ENCODE results near the gene USP49. TPM values are rescaled to one million over a fixed set of nuclear protein-coding genes. Genes with fewer than 3 reads are reported as not detected.

USP49 gene
- total and polyA plus RNA-seq, 2 of the 13 experiments (the other 11 are each of a cell fraction or from before 2014, with no cell fraction given): 2.9 to 4.3 TPM

DNA sequence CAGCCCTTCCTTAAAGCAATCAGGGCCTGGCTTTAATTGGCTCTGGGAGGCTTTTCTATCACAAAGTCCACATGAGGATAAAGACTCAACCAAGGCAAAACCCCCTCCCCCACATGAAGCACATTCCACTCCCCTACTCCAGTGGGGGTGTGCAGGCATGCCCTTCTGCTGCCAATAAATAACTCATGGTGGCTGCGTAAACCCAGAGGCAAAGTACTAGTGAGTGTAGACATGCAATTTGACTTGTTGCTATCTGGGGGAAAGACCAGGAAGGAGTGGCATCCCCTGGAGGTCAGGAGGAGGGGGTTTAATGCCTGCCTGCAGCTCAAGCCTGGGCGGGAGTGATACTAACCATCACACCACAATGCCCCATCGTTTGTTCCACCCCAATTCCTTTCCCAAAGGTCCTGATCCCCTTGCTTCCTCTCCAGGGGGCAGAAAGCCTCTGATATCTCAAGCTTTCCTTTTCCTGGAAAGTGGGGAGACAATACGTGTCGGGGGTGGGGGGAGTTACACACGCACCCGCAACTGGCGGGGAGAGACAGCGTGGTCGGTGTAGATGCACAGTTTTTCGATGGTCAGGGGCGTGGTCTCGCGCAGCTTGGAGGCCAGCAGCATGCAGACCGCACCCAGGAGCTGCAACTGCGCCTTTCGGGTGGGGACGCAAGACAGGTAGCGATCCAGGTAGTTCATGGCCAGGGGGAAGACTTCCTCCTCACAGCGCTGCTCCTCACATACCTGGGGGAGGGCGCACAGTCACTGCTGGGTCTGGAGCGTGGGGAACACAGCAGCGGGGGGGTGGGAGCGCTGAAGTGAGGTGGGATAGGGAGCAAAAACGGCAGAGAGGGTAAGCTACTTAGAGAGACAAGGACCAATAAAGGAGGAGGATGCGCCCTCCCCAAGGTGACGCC is 44.9 kb upstream of the USP49 start (continued):
- TF ChIP-seq, protein P1, sequence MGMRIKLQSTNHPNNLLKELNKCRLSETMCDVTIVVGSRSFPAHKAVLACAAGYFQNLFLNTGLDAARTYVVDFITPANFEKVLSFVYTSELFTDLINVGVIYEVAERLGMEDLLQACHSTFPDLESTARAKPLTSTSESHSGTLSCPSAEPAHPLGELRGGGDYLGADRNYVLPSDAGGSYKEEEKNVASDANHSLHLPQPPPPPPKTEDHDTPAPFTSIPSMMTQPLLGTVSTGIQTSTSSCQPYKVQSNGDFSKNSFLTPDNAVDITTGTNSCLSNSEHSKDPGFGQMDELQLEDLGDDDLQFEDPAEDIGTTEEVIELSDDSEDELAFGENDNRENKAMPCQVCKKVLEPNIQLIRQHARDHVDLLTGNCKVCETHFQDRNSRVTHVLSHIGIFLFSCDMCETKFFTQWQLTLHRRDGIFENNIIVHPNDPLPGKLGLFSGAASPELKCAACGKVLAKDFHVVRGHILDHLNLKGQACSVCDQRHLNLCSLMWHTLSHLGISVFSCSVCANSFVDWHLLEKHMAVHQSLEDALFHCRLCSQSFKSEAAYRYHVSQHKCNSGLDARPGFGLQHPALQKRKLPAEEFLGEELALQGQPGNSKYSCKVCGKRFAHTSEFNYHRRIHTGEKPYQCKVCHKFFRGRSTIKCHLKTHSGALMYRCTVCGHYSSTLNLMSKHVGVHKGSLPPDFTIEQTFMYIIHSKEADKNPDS (CRISPR knock-in tag; IDR thresholded peaks at IDR 0.05): 0 out of 2 replicates have a peak, but pooled peaks have one; percentile 6
- no peak for TF ChIP-seq TEAD3 (CRISPR knock-in tag; optimal IDR thresholded peaks at IDR 0.05; ENCODE audit: borderline replicate concordance)
- TF ChIP-seq ZNF839 (CRISPR knock-in tag; IDR thresholded peaks at IDR 0.05; ENCODE audit: borderline replicate concordance): no peak
- TF ChIP-seq PHB2 (IDR thresholded peaks at IDR 0.05; ENCODE audit: partially characterized antibody): no peak
- 0 out of 2 replicates have a peak, but pooled peaks have one; percentile 21 for TF ChIP-seq ZNF589 (CRISPR knock-in tag; conservative IDR thresholded peaks at IDR 0.05)
- TF ChIP-seq GLI4 (CRISPR knock-in tag; IDR thresholded peaks at IDR 0.05; ENCODE audit: borderline replicate concordance): no peak
- TF ChIP-seq ZSCAN29 (CRISPR knock-in tag; conservative IDR thresholded peaks at IDR 0.05): no peak
- TF ChIP-seq, protein P2, sequence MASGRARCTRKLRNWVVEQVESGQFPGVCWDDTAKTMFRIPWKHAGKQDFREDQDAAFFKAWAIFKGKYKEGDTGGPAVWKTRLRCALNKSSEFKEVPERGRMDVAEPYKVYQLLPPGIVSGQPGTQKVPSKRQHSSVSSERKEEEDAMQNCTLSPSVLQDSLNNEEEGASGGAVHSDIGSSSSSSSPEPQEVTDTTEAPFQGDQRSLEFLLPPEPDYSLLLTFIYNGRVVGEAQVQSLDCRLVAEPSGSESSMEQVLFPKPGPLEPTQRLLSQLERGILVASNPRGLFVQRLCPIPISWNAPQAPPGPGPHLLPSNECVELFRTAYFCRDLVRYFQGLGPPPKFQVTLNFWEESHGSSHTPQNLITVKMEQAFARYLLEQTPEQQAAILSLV (CRISPR knock-in tag; IDR thresholded peaks at IDR 0.05; ENCODE audit: borderline replicate concordance): no peak
- TF ChIP-seq ZNF552 (CRISPR knock-in tag; IDR thresholded peaks at IDR 0.05; ENCODE audit: borderline replicate concordance): no peak
- TF ChIP-seq MEIS1 (CRISPR knock-in tag; IDR thresholded peaks at IDR 0.05; ENCODE audit: borderline replicate concordance): no peak
- TF ChIP-seq ZNF350 (CRISPR knock-in tag; IDR thresholded peaks at IDR 0.05; ENCODE audit: borderline replicate concordance, low read depth): 0 out of 2 replicates have a peak, but pooled peaks have one; percentile 4
- TF ChIP-seq, protein P3, sequence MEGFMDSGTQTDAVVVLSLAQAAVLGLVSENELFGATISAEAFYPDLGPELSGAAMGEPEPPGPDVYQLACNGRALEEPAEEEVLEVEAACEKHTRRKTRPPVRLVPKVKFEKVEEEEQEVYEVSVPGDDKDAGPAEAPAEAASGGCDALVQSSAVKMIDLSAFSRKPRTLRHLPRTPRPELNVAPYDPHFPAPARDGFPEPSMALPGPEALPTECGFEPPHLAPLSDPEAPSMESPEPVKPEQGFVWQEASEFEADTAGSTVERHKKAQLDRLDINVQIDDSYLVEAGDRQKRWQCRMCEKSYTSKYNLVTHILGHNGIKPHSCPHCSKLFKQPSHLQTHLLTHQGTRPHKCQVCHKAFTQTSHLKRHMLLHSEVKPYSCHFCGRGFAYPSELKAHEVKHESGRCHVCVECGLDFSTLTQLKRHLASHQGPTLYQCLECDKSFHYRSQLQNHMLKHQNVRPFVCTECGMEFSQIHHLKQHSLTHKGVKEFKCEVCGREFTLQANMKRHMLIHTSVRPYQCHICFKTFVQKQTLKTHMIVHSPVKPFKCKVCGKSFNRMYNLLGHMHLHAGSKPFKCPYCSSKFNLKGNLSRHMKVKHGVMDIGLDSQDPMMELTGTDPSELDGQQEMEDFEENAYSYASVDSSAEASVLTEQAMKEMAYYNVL (CRISPR knock-in tag; IDR thresholded peaks at IDR 0.05; ENCODE audit: borderline replicate concordance): no peak
- TF ChIP-seq JARID2 (CRISPR knock-in tag; IDR thresholded peaks at IDR 0.05; ENCODE audit: insufficient replicate concordance): no peak
- no peak for TF ChIP-seq PAWR (CRISPR knock-in tag; IDR thresholded peaks at IDR 0.05; ENCODE audit: borderline replicate concordance)
- TF ChIP-seq, protein P4, sequence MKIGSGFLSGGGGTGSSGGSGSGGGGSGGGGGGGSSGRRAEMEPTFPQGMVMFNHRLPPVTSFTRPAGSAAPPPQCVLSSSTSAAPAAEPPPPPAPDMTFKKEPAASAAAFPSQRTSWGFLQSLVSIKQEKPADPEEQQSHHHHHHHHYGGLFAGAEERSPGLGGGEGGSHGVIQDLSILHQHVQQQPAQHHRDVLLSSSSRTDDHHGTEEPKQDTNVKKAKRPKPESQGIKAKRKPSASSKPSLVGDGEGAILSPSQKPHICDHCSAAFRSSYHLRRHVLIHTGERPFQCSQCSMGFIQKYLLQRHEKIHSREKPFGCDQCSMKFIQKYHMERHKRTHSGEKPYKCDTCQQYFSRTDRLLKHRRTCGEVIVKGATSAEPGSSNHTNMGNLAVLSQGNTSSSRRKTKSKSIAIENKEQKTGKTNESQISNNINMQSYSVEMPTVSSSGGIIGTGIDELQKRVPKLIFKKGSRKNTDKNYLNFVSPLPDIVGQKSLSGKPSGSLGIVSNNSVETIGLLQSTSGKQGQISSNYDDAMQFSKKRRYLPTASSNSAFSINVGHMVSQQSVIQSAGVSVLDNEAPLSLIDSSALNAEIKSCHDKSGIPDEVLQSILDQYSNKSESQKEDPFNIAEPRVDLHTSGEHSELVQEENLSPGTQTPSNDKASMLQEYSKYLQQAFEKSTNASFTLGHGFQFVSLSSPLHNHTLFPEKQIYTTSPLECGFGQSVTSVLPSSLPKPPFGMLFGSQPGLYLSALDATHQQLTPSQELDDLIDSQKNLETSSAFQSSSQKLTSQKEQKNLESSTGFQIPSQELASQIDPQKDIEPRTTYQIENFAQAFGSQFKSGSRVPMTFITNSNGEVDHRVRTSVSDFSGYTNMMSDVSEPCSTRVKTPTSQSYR (CRISPR knock-in tag; IDR thresholded peaks at IDR 0.05; ENCODE audit: borderline replicate concordance): peak; percentile 39; the same call in 1 of the 2 replicates
- no peak for TF ChIP-seq HMG20A (CRISPR knock-in tag; IDR thresholded peaks at IDR 0.05; ENCODE audit: borderline replicate concordance)
- TF ChIP-seq ZNF230 (CRISPR knock-in tag; IDR thresholded peaks at IDR 0.05): no peak
- TF ChIP-seq, protein P5, sequence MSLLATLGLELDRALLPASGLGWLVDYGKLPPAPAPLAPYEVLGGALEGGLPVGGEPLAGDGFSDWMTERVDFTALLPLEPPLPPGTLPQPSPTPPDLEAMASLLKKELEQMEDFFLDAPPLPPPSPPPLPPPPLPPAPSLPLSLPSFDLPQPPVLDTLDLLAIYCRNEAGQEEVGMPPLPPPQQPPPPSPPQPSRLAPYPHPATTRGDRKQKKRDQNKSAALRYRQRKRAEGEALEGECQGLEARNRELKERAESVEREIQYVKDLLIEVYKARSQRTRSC (CRISPR knock-in tag; IDR thresholded peaks at IDR 0.05; ENCODE audit: low read depth): no peak
- no peak for TF ChIP-seq ZNF207 (IDR thresholded peaks at IDR 0.05; ENCODE audit: borderline replicate concordance)
